NCI-H1417 (cell line): ENCODE measurements around the gene ITGA8.
"Not testable (repeated sequence)": the region's sequence is repeated elsewhere in the genome, so short reads cannot be mapped to it uniquely, and the experiment has no call there.

ENCODE experiments used
- DNase-seq, 3 experiments: peaks; one replicate each; lab custom pipeline; 2025; lab: John Stamatoyannopoulos, UW

Gene ITGA8

DNA sequence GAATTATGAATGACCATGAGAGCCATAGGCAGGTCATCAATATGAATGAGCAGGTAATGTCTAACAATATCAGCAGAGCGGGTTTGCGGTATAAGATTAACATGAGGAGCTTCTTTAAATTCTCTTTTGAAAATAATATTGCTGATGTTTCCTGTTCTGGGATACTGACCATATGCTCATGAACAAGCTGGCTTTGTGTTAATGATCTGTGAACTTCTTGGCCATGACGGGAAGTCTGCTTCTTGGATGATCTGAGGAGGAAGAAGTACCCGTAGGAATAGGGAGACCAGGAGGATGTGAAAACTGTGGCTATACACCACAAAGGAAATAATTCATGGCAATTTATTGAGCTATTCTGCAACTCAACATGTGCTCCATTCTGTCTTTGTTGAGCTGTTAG lies 38.6 kb downstream of the ITGA8 start:
- no peak for DNase-seq

DNA sequence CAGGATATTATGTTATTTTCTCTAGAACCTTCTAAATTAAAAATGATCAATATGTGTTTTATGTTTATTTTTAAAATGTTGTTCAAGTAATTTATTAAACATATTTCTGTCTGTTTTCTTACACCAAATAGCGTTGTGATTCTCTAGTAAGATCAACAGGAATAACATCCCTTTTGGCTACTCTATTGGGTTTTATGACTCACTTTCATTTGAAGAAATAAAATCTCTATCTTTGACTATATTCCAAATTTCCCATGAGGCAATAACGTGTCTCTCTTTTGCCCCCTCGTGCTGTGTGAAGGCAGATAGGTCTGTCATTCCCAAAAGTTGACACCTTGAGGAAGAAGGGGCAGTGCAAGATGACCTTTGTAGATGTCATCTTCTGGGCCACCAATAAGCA lies 40.9 kb downstream of the ITGA8 start:
- DNase-seq, result no peak

- no peak for DNase-seq
Measured at GRCh38 chr10:15672469-15672868, 47.3 kb downstream of the ITGA8 start.

- no peak for DNase-seq
Measured at GRCh38 chr10:15670880-15671279, 48.8 kb downstream of the ITGA8 start.

GRCh38 chr10:15661574-15661973 lies 58.1 kb downstream of the ITGA8 start:
- DNase-seq, result no peak

DNA sequence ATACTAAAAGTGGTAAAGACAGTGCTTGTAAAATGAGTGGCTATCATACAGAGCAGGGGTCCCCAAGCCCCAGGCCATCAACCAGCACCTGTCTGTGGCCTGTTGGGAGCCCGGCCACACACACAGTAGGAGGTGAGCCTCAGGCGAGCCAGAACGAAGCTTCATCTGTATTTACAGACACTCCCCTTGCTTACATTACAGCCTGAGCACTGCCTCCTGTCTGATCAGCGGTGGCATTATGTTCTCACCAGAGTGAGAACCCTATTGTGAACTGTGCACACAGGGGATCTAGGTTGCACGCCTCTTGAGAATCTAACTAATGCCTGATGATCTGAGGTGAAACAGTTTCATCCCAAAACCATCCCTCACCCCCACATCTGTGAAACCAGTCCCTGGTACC lies 58.7 kb downstream of the ITGA8 start:
- no peak for DNase-seq

DNA sequence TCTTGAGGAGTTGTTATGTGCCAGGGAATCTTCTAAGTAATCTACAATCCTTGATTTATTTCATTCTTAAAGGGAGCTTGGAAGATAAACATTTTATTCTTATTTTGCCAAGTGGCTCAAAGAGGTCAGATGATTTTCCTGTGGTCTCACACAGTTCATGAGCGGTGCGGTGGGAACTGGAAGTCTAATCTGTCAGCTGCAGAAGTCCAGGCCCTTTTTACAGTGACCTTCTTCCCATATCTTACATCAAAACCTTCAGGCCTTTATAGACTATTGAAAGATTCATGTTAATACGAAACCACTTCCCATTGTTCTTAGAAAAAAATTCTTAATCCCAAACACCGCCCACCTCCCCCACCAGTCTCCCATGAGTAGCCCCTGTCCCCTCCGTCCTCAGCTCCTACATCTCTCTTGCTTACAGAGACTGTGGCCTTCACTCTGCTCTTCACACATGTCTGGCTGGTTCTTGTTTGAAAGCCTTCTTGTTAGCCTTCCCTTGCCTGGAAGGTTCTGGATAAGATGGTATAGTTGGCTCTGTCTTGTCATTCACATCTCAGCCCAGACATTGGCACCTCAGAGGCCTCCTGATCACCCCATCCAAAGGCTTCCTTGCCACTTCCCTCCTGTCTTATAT lies 61.5 kb downstream of the ITGA8 start:
- no peak for DNase-seq

DNA sequence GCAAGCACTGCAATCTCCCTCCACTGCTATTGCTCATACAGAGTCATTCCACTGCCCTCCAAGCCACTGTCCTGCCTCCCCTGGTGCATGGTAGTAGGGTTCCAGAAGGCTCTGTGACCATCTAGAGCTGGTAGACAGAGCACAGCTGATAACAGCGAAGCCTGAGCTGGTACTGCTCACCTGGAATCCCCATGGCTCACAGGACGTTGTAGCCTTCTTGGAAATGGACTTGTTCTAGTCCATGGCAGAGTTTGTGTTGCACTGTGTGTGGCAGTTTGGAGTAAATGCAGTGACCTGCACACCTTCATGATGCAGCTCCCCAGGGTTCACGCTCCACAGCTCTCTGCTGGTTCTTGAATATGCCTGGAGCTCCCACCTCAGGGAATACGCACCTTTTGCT lies 67.0 kb downstream of the ITGA8 start:
- no peak for DNase-seq

DNA sequence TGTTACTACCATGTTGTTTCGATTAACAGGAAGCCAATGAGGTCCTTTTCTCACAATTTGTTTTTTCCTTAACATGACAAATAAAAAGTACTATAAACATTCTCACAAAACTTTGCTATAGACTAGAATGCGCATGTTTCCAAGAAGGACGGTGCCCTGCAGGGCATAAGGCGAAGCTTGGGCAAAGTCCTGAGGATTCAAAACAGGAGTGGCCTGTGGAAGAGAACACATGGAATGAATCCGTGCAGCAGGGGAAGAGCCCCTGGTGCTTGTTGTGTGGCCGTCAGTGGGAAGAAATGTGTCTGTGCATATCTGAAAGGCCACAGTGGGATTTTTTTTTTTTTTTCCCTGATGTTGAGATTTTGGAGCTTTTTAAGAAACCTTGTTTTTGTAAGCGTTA lies 67.6 kb downstream of the ITGA8 start:
- DNase-seq, result no peak

- DNase-seq, result no peak
Measured at GRCh38 chr10:15651175-15651574, 68.5 kb downstream of the ITGA8 start.

DNA sequence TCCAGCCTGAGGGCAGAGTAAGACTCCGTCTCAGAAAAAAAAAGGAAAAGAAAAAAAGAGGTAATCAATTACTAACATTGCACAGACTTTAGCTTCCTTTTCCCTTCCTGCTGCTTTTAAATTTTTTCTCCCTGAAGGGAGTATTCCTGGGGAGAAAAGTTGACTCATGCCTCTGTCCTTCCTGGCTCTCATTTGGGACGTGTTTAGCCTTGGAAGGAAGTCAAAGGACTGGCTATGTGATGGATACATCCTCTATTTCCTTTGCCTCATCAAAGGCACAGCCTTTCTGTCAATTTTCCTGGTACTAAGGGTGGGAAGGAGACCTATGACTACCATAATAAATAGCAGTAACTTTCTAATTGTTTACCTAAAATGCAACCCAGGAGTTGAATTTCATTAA lies 77.6 kb downstream of the ITGA8 start:
- DNase-seq, result no peak

GRCh38 chr10:15640536-15641085 lies 79.1 kb downstream of the ITGA8 start:
- DNase-seq, result no peak

DNA sequence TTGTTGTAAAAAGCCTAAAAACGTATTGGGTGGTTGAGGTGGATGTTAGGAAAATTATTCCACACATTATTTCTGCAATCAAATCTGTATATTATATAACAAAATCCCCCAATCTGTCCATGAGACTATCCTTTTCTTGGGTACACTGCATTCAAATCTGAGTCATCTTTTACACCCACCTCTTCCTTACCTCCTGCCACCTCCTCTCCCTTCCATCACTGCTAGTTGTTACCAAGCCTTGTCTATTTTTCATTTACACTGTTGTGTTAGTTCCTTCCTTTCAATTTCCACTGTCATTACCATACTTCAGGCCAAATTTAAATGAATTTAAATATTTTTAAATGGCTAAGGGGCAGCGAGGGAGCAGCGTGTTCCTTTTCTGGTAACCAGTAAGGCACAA lies 83.3 kb downstream of the ITGA8 start:
- DNase-seq, result no peak

GRCh38 chr10:15632456-15633091 lies 87.1 kb downstream of the ITGA8 start:
- DNase-seq, result no peak

GRCh38 chr10:15631205-15631604 lies 88.5 kb downstream of the ITGA8 start:
- not testable (repeated sequence) for DNase-seq

DNA sequence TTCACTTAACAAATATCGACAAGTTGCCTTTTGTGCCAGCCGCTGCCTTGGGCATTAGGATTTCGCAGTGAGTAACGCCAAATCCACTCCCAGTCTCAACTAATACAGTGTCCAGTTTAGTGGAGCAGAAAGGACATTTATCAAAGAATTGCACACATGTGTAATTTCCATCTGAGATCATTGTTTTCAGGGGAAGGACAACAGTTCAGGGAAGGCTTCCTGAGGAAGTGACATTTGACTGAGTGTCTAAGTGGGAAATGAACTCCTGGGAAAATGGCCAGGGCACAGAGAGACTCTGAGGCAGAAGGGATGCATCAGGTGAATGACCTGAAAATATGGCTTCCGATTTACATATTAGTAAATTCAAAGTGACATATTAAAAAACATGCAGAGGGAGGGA lies 89.4 kb downstream of the ITGA8 start:
- DNase-seq, result no peak

- DNase-seq, result no peak
Measured at GRCh38 chr10:15627617-15628196, 92.0 kb downstream of the ITGA8 start.

- no peak for DNase-seq
Measured at GRCh38 chr10:15626937-15627336, 92.8 kb downstream of the ITGA8 start.

DNA sequence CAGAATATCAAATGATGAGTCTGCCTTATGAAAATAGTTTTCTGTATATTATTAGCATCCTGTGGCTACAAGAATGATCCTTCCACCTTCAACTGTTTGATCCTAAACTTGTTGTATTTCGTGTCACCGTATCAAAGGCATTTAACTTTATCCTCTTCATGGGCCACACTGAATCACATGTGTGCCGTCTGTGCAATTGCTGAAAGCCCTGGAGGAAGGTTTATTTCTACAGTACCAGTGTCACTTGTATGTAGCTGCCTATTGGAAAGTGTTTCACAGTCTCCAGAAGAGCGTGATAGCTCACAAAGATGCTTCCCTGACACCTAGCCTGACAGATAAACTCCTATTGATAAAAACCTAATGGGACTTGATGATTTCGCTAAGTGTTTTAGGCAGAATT lies 94.5 kb downstream of the ITGA8 start:
- no peak for DNase-seq

- no peak for DNase-seq
Measured at GRCh38 chr10:15624401-15625196, 95.1 kb downstream of the ITGA8 start.

DNA sequence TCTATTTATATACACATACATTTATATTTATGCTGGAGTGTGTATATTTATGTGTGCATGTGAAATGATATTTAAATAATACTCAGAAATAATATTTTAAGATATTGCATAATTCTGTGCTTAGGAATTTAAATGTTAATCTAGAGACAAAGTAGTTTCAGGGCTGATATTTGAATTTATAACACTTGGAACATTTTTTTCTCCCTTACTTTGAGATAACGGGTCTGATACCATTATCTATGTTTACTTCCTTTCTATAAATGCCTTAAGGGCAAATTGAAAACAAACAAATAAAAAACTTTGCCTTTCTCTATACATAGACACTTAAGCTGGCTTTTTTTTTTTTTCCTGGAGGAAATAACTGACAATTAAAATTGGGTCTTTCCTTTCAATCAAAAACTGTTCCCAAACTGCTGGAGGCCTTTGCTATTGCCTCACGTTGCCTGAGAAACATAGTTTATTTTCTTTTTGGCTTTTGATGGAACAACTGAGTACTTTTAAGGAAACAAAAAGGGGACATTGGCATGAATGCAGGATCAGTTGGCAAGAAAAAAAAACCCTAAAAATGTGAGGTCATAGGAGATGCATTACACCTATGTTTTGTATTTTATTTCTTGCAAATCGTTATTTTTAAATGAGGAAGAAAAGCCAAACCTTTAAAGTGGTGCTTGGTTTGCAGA lies 98.7 kb downstream of the ITGA8 start:
- DNase-seq, result no peak

- DNase-seq, result no peak
Measured at GRCh38 chr10:15620337-15620736, 99.4 kb downstream of the ITGA8 start.
